DMS79 treated with DMSO at 0.1 percent for 48 hours (cell line): ENCODE data around the gene FOXS1.
A peak's percentile ranks its signal among the peaks of the same experiment; 100 is the strongest.

Experiments used
- DNase-seq: peaks from one replicate; lab custom pipeline; 2025; lab: John Stamatoyannopoulos, UW

The FOXS1 gene

GRCh38 chr20:31861135-31861384 lies 15.7 kb upstream of the FOXS1 start:
- DNase-seq = peak; percentile 35

- DNase-seq = no peak
Measured at GRCh38 chr20:31860390-31861134, 15.2 kb upstream of the FOXS1 start.

GRCh38 chr20:31859998-31860380 lies 14.6 kb upstream of the FOXS1 start:
- no peak for DNase-seq

GRCh38 chr20:31859266-31859997 lies 14.0 kb upstream of the FOXS1 start:
- DNase-seq = no peak

- no peak for DNase-seq
Measured at GRCh38 chr20:31858760-31859083, 13.3 kb upstream of the FOXS1 start.

- DNase-seq = no peak
Measured at GRCh38 chr20:31857861-31858759, 12.7 kb upstream of the FOXS1 start.

- DNase-seq = no peak
Measured at GRCh38 chr20:31856516-31856915, 11.1 kb upstream of the FOXS1 start.

GRCh38 chr20:31853481-31853880 lies 8.1 kb upstream of the FOXS1 start:
- DNase-seq = no peak

GRCh38 chr20:31851240-31851955 lies 6.0 kb upstream of the FOXS1 start:
- no peak for DNase-seq

GRCh38 chr20:31849306-31849930 lies 4.0 kb upstream of the FOXS1 start:
- DNase-seq = peak; percentile 76

GRCh38 chr20:31848088-31848999 lies 2.9 kb upstream of the FOXS1 start:
- DNase-seq = no peak

- no peak for DNase-seq
Measured at GRCh38 chr20:31846793-31847138, 1.4 kb upstream of the FOXS1 start.

- DNase-seq = no peak
Measured at GRCh38 chr20:31844737-31845299, 586 bp downstream of the FOXS1 start.

- DNase-seq = no peak
Measured at GRCh38 chr20:31843881-31844280, 1.5 kb downstream of the FOXS1 start.

- DNase-seq = no peak
Measured at GRCh38 chr20:31843288-31843687, 2.1 kb downstream of the FOXS1 start.

GRCh38 chr20:31842471-31843157 lies 2.8 kb downstream of the FOXS1 start:
- DNase-seq = no peak

- no peak for DNase-seq
Measured at GRCh38 chr20:31841928-31842327, 3.5 kb downstream of the FOXS1 start.

GRCh38 chr20:31840906-31841816 lies 4.2 kb downstream of the FOXS1 start:
- DNase-seq = no peak
